HUES48 (cell line): ENCODE data around the gene HOXC6.

Source experiments
- H3K27ac ChIP-seq: one replicate; pipeline ENCODE4 v1.7.0; 2013; ENCODE audit warnings: low read depth, low read length, inconsistent platforms
- H3K27me3 ChIP-seq: 2 replicates; pipeline ENCODE4 v1.6.1; 2013; ENCODE audit warnings: mild to moderate bottlenecking, low read length; ENCODE audit not compliant: control insufficient read depth, insufficient read depth
- H3K36me3 ChIP-seq: 2 replicates; pipeline ENCODE4 v1.6.1; 2013; ENCODE audit warnings: low read length; ENCODE audit not compliant: control insufficient read depth, insufficient read depth
- H3K4me1 ChIP-seq: 2 replicates; pipeline ENCODE4 v1.6.1; 2013; ENCODE audit warnings: mild to moderate bottlenecking, low read length; ENCODE audit not compliant: control insufficient read depth, insufficient read depth
- H3K4me3 ChIP-seq: 2 replicates; pipeline ENCODE4 v1.5.1; 2013; ENCODE audit warnings: mild to moderate bottlenecking, low read depth, low read length
- H3K9ac ChIP-seq: 2 replicates; pipeline ENCODE4 v1.6.1; 2013; ENCODE audit warnings: mild to moderate bottlenecking, low read depth, low read length, moderate library complexity
- H3K9me3 ChIP-seq: 2 replicates; pipeline ENCODE4 v1.6.1; 2013; ENCODE audit warnings: low read length; ENCODE audit not compliant: control insufficient read depth, insufficient read depth

The HOXC6 gene

DNA sequence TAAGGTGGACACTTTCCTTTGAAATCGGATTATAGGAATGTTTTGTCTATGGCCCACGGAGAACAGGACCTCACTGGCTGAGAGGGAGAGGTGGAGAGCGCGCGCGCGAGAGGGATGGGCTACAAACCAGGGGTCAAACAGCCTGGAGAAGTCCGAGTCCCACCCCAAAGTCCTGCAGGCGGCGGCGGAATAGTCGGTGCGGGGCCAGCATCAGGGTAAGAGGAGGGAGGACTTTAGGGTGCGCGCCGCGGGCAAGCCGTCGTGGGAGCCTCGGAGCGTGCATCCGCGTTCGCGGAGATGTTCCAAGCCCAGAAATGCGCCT lies 22.7 kb upstream of the HOXC6 start:
- Histone ChIP-seq H3K9me3 (no peaks in the 10 kb centered on the region), H3K27me3 (peaks cover 100% of the 10 kb centered on the region), H3K9ac (no peak overlapping the region), H3K4me1 (0 out of 2 replicates have a peak, but pooled peaks cover 2% of the 10 kb centered on the region), H3K4me3 (no peak overlapping the region), H3K36me3 (no peaks in the 10 kb centered on the region), H3K27ac (no peak overlapping the region)

DNA sequence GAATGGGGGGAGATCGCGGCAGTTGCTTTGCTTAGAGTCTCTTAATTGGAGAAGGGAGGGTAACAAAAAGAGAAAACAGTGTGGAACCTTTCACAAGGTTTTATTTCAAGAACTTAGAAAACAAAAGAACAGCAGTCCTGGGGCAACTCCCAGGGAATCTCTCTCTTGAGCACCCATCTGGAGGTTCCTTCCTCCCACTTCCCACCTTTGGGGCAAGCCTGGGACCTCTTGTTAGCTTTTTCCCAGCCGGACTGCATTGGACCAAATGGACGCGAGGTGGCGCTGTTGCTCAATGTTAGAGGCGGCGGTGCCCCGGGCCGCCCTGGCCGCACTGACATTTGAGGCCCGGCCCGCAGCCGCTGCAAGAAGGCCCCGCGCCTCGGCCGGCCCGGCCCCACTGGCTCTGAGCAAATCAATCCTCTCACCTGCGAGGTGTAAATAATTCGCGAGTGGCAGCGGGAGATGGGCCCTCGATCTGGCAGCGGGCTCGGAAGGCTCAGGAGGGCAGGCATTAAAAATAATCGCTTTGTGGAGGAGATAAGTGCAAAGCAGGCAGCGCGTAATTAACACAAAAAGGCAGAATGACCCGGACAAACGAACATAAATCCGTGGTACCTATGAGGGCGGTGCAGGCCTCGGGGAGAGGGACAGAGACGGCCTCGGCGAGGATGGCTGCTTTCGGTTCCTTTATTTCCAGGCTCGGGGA lies 22.2 kb upstream of the HOXC6 start:
- no peak overlapping the region for H3K4me3 ChIP-seq
- H3K9ac ChIP-seq, result no peak overlapping the region
- no peaks in the 10 kb centered on the region for H3K9me3 ChIP-seq
- H3K27ac ChIP-seq, result no peak overlapping the region
- H3K36me3 ChIP-seq, result no peaks in the 10 kb centered on the region
- H3K4me1 ChIP-seq, result peaks cover 5% of the 10 kb centered on the region; the same call in 1 of the 2 replicates
- H3K27me3 ChIP-seq, result peaks cover 100% of the 10 kb centered on the region

- H3K27ac ChIP-seq, result no peak overlapping the region
- H3K27me3 ChIP-seq, result peaks cover 100% of the 10 kb centered on the region
- H3K9ac ChIP-seq, result no peak overlapping the region
- no peaks in the 10 kb centered on the region for H3K9me3 ChIP-seq
- no peaks in the 10 kb centered on the region for H3K36me3 ChIP-seq
- peaks cover 12% of the 10 kb centered on the region for H3K4me1 ChIP-seq
- no peak overlapping the region for H3K4me3 ChIP-seq
These were observed 21.6 kb upstream of the HOXC6 start for GRCh38 chr12:54006559-54007220.

DNA sequence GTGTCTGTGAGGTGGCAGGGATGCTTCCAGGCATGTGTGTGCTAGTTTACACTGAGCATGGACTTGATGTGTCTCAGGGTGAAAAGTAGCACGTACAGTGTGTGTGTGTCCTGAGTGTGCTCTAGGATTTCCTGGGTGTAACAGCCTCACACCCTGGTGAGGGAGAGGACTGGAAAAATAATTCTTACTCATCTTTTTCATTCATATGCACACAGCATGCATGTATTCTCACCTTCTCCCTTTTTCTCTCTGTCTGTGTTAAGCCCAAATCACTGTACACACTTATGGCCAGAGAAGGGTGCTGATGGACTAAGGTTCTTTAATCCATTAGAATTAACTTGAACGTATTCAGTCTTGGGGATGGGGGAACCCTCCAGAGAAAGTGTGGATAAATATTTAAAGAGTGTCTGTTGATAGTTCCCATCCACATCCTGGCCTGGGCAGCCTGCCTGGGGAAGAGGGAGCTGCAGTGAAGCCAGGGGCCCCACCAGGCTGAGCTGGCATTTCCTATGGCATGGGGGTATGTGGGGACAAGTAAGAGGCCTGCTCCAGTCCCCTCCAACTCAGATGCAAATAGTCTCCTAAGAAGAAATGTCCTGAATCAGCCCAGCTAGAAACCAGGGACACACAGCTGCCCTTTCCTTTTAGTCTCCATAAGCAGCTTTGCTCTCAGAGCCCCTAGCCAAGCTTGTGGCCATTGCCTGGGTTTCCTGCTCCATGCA lies 20.5 kb upstream of the HOXC6 start:
- Histone ChIP-seq H3K27me3 (peaks cover 100% of the 10 kb centered on the region), H3K9me3 (no peaks in the 10 kb centered on the region), H3K36me3 (no peaks in the 10 kb centered on the region), H3K9ac (no peak overlapping the region), H3K4me3 (no peak overlapping the region), H3K27ac (no peak overlapping the region), H3K4me1 (peaks cover 12% of the 10 kb centered on the region)

DNA sequence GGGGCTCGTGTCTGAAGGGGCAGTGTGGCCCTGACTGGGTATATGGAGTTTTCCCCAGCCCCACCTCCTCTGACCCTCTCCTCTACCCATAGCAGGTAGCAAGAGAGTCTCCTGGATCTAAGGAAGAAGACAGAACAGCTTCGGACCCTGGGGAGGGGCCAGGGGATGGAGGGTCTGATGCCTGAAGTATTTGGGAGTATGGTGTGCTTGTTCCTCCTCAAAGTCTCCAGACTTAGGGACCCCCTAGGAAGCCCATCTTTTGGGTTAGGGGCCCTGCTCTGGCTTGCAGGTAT lies 20.0 kb upstream of the HOXC6 start:
- H3K27ac ChIP-seq, result no peak overlapping the region
- H3K27me3 ChIP-seq, result peaks cover 100% of the 10 kb centered on the region

DNA sequence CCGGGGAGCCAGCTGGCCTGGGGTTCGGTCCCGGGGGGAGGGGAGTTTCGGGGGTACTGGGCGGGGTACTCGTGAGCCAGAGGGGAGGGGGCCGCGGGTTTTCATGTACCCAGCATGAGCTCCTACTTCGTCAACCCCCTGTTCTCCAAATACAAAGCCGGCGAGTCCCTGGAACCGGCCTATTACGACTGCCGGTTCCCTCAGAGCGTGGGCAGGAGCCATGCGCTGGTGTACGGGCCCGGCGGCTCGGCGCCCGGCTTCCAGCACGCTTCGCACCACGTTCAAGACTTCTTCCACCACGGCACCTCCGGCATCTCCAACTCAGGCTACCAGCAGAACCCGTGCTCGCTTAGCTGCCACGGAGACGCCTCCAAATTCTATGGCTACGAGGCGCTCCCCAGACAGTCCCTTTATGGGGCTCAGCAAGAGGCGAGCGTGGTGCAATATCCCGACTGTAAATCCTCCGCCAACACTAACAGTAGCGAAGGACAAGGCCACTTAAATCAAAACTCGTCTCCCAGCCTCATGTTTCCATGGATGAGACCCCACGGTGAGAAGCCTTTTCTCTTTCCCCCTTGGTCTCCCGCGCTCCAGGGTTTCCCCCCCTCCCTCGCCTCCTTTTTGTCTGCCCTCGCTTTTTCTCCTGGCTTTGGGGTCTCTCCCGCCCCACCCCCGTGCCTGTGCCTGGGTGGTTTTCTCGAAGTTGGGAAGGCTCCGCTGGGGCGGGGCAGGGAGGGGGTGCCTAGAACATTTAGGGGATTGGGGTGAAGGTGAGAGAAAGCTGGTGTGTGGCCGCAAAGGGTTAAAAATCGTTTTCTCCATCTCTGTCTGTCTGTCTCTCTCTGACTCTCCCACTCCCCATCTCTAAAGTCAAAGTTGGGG lies 18.8 kb upstream of the HOXC6 start:
- H3K27ac ChIP-seq, result no peak overlapping the region
- peaks cover 100% of the 10 kb centered on the region for H3K27me3 ChIP-seq
- H3K9me3 ChIP-seq, result no peaks in the 10 kb centered on the region
- no peak overlapping the region for H3K9ac ChIP-seq
- no peaks in the 10 kb centered on the region for H3K36me3 ChIP-seq
- H3K4me1 ChIP-seq, result peaks cover 17% of the 10 kb centered on the region
- no peak overlapping the region for H3K4me3 ChIP-seq

More for the DNA sequence above, 20.0 kb upstream of the HOXC6 start:
- Histone ChIP-seq H3K9me3 (no peaks in the 10 kb centered on the region), H3K4me1 (peaks cover 12% of the 10 kb centered on the region), H3K36me3 (no peaks in the 10 kb centered on the region), H3K4me3 (no peak overlapping the region), H3K9ac (no peak overlapping the region)

DNA sequence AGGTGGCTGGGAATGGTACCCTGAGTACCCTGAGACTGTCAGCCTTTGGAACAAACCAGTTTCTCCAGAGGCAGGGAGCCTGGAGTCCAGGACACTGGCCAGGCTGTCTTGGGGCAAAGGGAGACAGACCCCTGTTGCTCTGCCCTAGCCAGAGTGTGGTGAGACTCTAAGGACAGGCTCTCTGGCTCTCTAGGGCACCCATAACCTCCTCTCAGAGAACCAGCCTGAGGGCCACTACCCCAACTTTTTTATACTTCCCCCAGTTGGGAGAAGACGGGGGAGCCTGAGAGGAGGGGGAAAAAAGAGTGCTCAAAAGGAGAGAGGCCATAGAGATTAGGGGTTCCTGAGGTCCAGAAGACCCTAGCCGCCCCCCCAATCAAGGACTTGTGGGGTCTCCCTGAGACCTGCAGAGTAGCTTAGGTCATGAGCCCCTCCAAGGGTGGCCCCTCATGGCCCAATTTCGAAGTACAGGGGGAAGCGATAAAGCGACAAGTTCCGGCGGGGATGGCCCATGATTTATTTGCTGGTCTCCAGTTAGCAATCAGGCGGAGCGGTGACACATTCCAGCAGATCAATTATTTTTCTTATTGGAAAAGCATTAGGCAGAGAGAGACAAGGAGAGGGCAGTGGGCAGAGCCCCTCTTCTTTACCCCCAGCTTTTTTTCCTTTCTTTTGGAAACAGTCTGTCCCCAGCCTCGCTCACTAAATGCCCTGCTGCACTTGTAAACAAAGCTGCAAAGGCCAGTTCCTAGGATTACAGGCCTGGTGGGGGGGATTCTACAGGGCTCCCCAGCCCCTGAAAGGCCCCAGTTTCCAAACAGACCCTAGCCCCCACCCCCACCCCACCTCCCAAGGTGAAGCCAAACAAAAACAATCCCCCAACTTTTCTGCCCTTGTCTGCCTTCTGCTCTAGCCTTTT lies 17.9 kb upstream of the HOXC6 start:
- Histone ChIP-seq H3K4me1 (peaks cover 17% of the 10 kb centered on the region), H3K9me3 (no peaks in the 10 kb centered on the region), H3K4me3 (no peak overlapping the region), H3K27me3 (peaks cover 100% of the 10 kb centered on the region), H3K36me3 (no peaks in the 10 kb centered on the region), H3K9ac (no peak overlapping the region), H3K27ac (no peak overlapping the region)

- no peak overlapping the region for H3K4me3 ChIP-seq
- peaks cover 100% of the 10 kb centered on the region for H3K27me3 ChIP-seq
- no peak overlapping the region for H3K27ac ChIP-seq
- no peak overlapping the region for H3K9ac ChIP-seq
- peaks cover 17% of the 10 kb centered on the region for H3K4me1 ChIP-seq
- H3K36me3 ChIP-seq, result no peaks in the 10 kb centered on the region
- H3K9me3 ChIP-seq, result no peaks in the 10 kb centered on the region
These were observed 17.1 kb upstream of the HOXC6 start for GRCh38 chr12:54010972-54011664.

DNA sequence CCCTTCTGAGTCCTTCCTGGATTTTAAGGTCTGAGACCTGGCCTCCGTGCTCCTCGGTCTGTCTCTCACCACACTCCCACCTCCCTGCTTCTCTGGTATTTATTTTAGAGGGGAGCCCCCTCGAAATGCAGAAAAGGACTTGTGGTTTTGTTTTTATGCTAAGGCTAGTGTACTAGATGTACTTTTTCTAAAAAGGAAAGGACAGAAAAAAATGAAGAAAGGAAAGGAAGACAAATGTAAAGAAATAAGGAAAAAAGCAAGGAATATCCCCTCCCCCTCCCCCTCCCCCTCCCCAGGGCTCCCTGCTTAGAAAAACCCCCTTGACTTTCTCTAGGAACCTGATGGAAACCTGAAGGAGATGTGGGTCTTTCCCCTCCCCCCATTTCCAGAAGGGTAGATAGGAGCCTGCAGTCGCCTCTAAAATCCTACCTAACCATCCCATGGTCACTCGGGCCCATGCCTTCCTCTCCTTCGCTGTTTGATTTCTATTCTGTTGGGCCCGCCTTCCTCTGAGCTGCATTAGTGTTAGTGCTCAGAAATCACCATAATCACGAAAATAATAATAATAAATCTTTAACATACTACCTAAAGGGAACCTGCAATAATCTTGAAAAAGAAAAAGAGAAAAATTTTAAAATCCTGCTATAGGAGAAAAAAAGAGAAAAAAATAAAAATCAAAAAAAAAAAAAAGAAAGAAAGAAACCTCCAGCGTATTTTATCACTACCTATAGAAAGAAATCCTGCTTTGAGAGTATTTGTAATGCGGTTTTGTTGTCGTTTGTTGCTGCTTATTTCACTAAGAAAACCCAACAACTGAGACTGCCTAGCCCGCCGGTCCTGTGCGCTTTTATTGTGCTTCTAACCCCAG lies 16.3 kb upstream of the HOXC6 start:
- Histone ChIP-seq H3K9ac (no peak overlapping the region), H3K9me3 (no peaks in the 10 kb centered on the region), H3K36me3 (no peaks in the 10 kb centered on the region), H3K4me1 (peaks cover 17% of the 10 kb centered on the region), H3K4me3 (no peak overlapping the region), H3K27ac (no peak overlapping the region), H3K27me3 (peaks cover 100% of the 10 kb centered on the region)
